ENCODE measurements around the gene CACNA1I. TPM values are rescaled to one million over a fixed set of nuclear protein-coding genes. Genes with fewer than 3 reads are reported as not detected.

Gene CACNA1I
- total RNA-seq, 1 donor from 2014 or later = 0.11 TPM

DNA sequence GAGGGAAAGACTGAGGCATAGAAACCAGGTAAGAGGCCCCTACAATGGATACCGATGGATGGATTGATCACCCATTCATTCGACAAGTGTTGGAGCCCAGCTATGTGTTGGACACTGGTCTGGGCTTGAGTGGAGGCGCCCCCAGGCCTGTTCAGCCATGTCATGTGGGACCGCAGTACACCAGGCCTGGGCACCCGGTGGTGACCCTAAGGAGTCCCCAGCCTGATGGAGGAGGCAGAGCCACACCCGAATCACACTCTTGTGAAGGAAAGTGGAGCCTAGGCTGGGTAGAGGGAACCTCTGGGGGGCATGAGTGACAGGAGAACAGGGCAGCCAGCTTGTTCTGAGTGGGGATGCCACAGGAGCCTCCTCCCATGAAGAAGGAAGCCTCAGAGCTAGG, 10.2 kb downstream of the CACNA1I start:
- Histone ChIP-seq H3K27me3 (no peaks in the 10 kb centered on the region), H3K4me3 (no peak overlapping the region), H3K27ac (no peak overlapping the region), H3K4me1 (peaks cover 4% of the 10 kb centered on the region), H3F3A (ENCODE audit: low read depth) (peaks cover 5% of the 10 kb centered on the region), H2AFZ (replicated peaks) (no peak overlapping the region), H3K9me3 (ENCODE audit: low read depth) (no peaks in the 10 kb centered on the region), H4K20me1 (ENCODE audit: low read depth) (no peaks in the 10 kb centered on the region), H3K9ac (no peak overlapping the region), H3K36me3 (no peaks in the 10 kb centered on the region), H3K79me2 (ENCODE audit: low read depth) (no peaks in the 10 kb centered on the region), H3K4me2 (no peak overlapping the region)
- Mint-ChIP-seq H3K27ac (no peak overlapping the region), H3K9me3 (no peaks in the 10 kb centered on the region), H3K27me3 (ENCODE audit: insufficient read depth, low read depth) (peaks cover 26% of the 10 kb centered on the region), H3K36me3 (no peaks in the 10 kb centered on the region), H3K4me3 (no peak overlapping the region), H3K4me1 (peaks cover 11% of the 10 kb centered on the region)
- no peak for TF ChIP-seq EZH2phosphoT487 (IDR thresholded peaks at IDR 0.05)
- TF ChIP-seq EZH2 (IDR thresholded peaks at IDR 0.05) = no peak
- TF ChIP-seq, protein P1, sequence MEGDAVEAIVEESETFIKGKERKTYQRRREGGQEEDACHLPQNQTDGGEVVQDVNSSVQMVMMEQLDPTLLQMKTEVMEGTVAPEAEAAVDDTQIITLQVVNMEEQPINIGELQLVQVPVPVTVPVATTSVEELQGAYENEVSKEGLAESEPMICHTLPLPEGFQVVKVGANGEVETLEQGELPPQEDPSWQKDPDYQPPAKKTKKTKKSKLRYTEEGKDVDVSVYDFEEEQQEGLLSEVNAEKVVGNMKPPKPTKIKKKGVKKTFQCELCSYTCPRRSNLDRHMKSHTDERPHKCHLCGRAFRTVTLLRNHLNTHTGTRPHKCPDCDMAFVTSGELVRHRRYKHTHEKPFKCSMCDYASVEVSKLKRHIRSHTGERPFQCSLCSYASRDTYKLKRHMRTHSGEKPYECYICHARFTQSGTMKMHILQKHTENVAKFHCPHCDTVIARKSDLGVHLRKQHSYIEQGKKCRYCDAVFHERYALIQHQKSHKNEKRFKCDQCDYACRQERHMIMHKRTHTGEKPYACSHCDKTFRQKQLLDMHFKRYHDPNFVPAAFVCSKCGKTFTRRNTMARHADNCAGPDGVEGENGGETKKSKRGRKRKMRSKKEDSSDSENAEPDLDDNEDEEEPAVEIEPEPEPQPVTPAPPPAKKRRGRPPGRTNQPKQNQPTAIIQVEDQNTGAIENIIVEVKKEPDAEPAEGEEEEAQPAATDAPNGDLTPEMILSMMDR (IDR thresholded peaks at IDR 0.05) = no peak
- DNase-seq (ENCODE audit: low spot score) = no peak

- no peaks in the 10 kb centered on the region for H3K9me3 Mint-ChIP-seq
- TF ChIP-seq EZH2phosphoT487 (IDR thresholded peaks at IDR 0.05) (no peak), EZH2 (IDR thresholded peaks at IDR 0.05) (no peak)
- TF ChIP-seq, protein P1 (IDR thresholded peaks at IDR 0.05) = no peak
Measured at GRCh38 chr22:39581303-39581702, 10.8 kb downstream of the CACNA1I start.

GRCh38 chr22:39583066-39583667, 12.6 kb downstream of the CACNA1I start:
- Histone ChIP-seq H3K27me3 (no peaks in the 10 kb centered on the region), H2AFZ (replicated peaks) (no peak overlapping the region), H3K9ac (no peak overlapping the region), H3K4me3 (no peak overlapping the region), H3K36me3 (no peaks in the 10 kb centered on the region), H3K27ac (no peak overlapping the region), H3F3A (ENCODE audit: low read depth) (peaks cover 5% of the 10 kb centered on the region), H3K79me2 (ENCODE audit: low read depth) (no peaks in the 10 kb centered on the region), H3K9me3 (ENCODE audit: low read depth) (no peaks in the 10 kb centered on the region), H3K4me2 (no peak overlapping the region), H4K20me1 (ENCODE audit: low read depth) (no peaks in the 10 kb centered on the region), H3K4me1 (peaks cover 4% of the 10 kb centered on the region)
- no peak overlapping the region for H3K4me3 Mint-ChIP-seq
- DNase-seq (ENCODE audit: low spot score) = no peak
- no peaks in the 10 kb centered on the region for H3K9me3 Mint-ChIP-seq
- peaks cover 24% of the 10 kb centered on the region for H3K27me3 Mint-ChIP-seq (ENCODE audit: insufficient read depth, low read depth)
- TF ChIP-seq EZH2phosphoT487 (IDR thresholded peaks at IDR 0.05) = no peak
- TF ChIP-seq, protein P1 (IDR thresholded peaks at IDR 0.05) = no peak
- no peak for TF ChIP-seq EZH2 (IDR thresholded peaks at IDR 0.05)
- H3K4me1 Mint-ChIP-seq = peaks cover 11% of the 10 kb centered on the region
- no peaks in the 10 kb centered on the region for H3K36me3 Mint-ChIP-seq
- no peak overlapping the region for H3K27ac Mint-ChIP-seq

More at GRCh38 chr22:39581303-39581702, 10.8 kb downstream of the CACNA1I start:
- Histone ChIP-seq H3K36me3 (no peaks in the 10 kb centered on the region), H3K9ac (no peak overlapping the region), H3K4me3 (no peak overlapping the region), H4K20me1 (ENCODE audit: low read depth) (no peaks in the 10 kb centered on the region), H3K79me2 (ENCODE audit: low read depth) (no peaks in the 10 kb centered on the region), H3K9me3 (ENCODE audit: low read depth) (no peaks in the 10 kb centered on the region), H2AFZ (replicated peaks) (no peak overlapping the region), H3K27ac (no peak overlapping the region), H3F3A (ENCODE audit: low read depth) (peaks cover 5% of the 10 kb centered on the region), H3K4me1 (peaks cover 4% of the 10 kb centered on the region), H3K27me3 (no peaks in the 10 kb centered on the region), H3K4me2 (no peak overlapping the region)
- peaks cover 11% of the 10 kb centered on the region for H3K4me1 Mint-ChIP-seq
- peaks cover 26% of the 10 kb centered on the region for H3K27me3 Mint-ChIP-seq (ENCODE audit: insufficient read depth, low read depth)
- no peak overlapping the region for H3K27ac Mint-ChIP-seq
- no peak for DNase-seq (ENCODE audit: low spot score)
- H3K4me3 Mint-ChIP-seq = no peak overlapping the region
- H3K36me3 Mint-ChIP-seq = no peaks in the 10 kb centered on the region
